ENCODE measurements around the gene LRRC43. TPM values are rescaled to one million over a fixed set of nuclear protein-coding genes. Genes with fewer than 3 reads are reported as not detected.

LRRC43 gene
- total and polyA plus RNA-seq, 12 donors = 0.17 to 4.5 (median 1.1) TPM

DNA sequence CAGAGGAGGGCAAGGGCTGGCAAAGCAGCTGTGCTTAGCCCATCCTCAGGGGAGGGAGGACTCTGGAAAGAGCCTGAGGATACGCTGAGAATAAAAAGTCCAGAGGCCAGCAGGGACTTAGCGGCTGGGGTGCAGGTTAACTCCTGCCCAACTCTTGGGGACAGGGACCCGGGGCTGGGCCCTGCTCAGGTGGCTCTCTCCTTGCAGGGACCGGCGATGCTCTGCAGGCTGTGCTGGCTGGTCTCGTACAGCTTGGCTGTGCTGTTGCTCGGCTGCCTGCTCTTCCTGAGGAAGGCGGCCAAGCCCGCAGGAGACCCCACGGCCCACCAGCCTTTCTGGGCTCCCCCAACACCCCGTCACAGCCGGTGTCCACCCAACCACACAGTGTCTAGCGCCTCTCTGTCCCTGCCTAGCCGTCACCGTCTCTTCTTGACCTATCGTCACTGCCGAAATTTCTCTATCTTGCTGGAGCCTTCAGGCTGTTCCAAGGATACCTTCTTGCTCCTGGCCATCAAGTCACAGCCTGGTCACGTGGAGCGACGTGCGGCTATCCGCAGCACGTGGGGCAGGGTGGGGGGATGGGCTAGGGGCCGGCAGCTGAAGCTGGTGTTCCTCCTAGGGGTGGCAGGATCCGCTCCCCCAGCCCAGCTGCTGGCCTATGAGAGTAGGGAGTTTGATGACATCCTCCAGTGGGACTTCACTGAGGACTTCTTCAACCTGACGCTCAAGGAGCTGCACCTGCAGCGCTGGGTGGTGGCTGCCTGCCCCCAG lies 23.4 kb downstream of the LRRC43 start:
- H3K4me1 ChIP-seq (replicated peaks in 1 of 2) = peaks cover 8% of the 10 kb centered on the region in 2 donors
- 57 to 86% (median 61%) methylated on average over 12 to 27 of the region's 27 CpGs for WGBS, 4 donors
- TF ChIP-seq, protein P1, sequence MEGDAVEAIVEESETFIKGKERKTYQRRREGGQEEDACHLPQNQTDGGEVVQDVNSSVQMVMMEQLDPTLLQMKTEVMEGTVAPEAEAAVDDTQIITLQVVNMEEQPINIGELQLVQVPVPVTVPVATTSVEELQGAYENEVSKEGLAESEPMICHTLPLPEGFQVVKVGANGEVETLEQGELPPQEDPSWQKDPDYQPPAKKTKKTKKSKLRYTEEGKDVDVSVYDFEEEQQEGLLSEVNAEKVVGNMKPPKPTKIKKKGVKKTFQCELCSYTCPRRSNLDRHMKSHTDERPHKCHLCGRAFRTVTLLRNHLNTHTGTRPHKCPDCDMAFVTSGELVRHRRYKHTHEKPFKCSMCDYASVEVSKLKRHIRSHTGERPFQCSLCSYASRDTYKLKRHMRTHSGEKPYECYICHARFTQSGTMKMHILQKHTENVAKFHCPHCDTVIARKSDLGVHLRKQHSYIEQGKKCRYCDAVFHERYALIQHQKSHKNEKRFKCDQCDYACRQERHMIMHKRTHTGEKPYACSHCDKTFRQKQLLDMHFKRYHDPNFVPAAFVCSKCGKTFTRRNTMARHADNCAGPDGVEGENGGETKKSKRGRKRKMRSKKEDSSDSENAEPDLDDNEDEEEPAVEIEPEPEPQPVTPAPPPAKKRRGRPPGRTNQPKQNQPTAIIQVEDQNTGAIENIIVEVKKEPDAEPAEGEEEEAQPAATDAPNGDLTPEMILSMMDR (IDR thresholded peaks at IDR 0.05) = no peak
- TF ChIP-seq POLR2A (IDR thresholded peaks at IDR 0.05) = no peak
- no peak overlapping the region for H3K4me3 ChIP-seq
- H3K27me3 ChIP-seq = peaks cover 21% of the 10 kb centered on the region
- H3K9me3 ChIP-seq (replicated peaks in 1 of 3) = no peaks in the 10 kb centered on the region
- intact Hi-C loops (cut with DNase I) = no loop called here
- peaks cover 0 to 46% of the 10 kb centered on the region in 2 donors for H3K36me3 ChIP-seq (replicated peaks in 1 of 2)
- DNase-seq = no peak
- H3K27ac ChIP-seq = no peak overlapping the region

DNA sequence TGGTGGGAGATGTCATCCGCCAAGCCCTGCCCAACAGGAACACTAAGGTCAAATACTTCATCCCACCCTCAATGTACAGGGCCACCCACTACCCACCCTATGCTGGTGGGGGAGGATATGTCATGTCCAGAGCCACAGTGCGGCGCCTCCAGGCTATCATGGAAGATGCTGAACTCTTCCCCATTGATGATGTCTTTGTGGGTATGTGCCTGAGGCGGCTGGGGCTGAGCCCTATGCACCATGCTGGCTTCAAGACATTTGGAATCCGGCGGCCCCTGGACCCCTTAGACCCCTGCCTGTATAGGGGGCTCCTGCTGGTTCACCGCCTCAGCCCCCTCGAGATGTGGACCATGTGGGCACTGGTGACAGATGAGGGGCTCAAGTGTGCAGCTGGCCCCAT lies 24.1 kb downstream of the LRRC43 start:
- 83 to 93% (median 84%) methylated on average over 2 to 8 of the region's 8 CpGs for WGBS, 4 donors
- Histone ChIP-seq H3K36me3 (replicated peaks in 1 of 2) (peaks cover 0 to 53% of the 10 kb centered on the region in 2 donors), H3K27me3 (peaks cover 18% of the 10 kb centered on the region), H3K27ac (no peak overlapping the region), H3K4me3 (no peak overlapping the region), H3K4me1 (replicated peaks in 1 of 2) (peaks cover 8% of the 10 kb centered on the region in 2 donors), H3K9me3 (replicated peaks in 1 of 3) (no peaks in the 10 kb centered on the region)
- DNase-seq = no peak
- TF ChIP-seq POLR2A (IDR thresholded peaks at IDR 0.05) = no peak
- TF ChIP-seq, protein P1 (IDR thresholded peaks at IDR 0.05) = no peak
- intact Hi-C loops (cut with DNase I) = no loop called here

DNA sequence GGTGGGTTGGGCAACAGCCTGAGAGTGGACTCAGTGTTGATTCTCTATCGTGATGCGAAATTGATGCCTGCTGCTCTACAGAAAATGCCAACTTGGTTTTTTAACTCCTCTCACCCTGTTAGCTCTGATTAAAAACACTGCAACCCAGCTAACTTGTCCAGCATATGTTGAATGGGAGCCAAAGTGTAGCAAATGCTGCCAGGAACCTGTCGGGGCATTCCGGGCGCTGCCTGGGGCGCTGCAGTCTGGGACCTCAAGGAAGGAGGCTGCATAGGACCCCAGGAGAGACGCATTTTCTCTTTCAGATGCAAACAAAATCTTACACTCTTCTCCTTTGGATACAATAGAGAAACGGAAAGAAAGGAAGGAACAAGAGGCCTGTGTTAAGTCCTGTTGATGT lies 24.5 kb downstream of the LRRC43 start:
- TF ChIP-seq, protein P1 (IDR thresholded peaks at IDR 0.05) = no peak
- TF ChIP-seq POLR2A (IDR thresholded peaks at IDR 0.05) = no peak
- peaks cover 8% of the 10 kb centered on the region in 2 donors for H3K4me1 ChIP-seq (replicated peaks in 1 of 2)

DNA sequence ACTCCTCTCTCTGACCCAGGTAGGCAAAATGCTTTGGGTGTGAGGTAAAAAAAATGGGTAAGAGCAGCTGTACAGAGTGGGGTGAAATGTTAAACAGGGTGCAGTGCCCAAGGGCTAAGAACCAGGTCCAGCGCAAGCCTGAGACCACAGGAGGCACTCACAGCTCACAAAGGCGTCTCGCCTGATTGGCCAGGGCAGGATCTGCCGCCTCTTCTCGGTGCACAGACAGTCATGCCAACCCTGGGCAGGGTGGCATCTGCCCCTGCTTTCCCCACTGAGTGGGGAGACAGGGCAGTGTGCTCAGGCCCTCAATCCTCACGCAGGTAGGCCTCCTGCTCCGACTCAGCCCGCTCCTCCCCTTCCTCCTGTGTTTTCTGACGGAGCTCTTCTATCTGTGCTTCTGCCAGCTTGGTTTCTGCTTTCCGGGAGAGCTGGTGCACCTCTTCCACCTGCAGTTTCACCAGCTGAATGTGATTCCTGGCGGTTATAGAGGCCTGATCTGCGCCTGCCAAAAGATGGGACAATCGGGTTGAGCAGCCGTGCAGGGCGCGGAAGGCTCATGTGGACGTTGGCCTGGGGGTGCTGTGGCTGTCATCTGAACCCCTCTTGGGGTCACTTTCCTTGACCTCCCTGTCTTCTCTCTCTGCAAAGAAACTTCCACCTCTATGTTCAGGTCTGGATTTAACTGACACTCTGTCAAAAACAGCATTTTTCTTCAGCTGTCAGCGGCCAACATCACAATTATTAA lies 25.3 kb downstream of the LRRC43 start:
- Histone ChIP-seq H3K27me3 (peaks cover 9% of the 10 kb centered on the region), H3K27ac (no peak overlapping the region), H3K4me3 (no peak overlapping the region), H3K4me1 (replicated peaks in 1 of 2) (peaks cover 8% of the 10 kb centered on the region in 2 donors), H3K36me3 (replicated peaks in 1 of 2) (peaks cover 0 to 65% of the 10 kb centered on the region in 2 donors), H3K9me3 (replicated peaks in 1 of 3) (no peaks in the 10 kb centered on the region)
- 89 to 95% (median 92%) methylated on average over 13 to 18 of the region's 18 CpGs for WGBS, 4 donors
- TF ChIP-seq POLR2A (IDR thresholded peaks at IDR 0.05) = no peak
- TF ChIP-seq, protein P1 (IDR thresholded peaks at IDR 0.05) = no peak
- no peak for DNase-seq
- intact Hi-C loops (cut with DNase I) = no loop called here

More for the DNA sequence above, 24.5 kb downstream of the LRRC43 start:
- Histone ChIP-seq H3K27me3 (peaks cover 14% of the 10 kb centered on the region), H3K4me3 (no peak overlapping the region), H3K36me3 (replicated peaks in 1 of 2) (peaks cover 0 to 57% of the 10 kb centered on the region in 2 donors), H3K9me3 (replicated peaks in 1 of 3) (no peaks in the 10 kb centered on the region), H3K27ac (no peak overlapping the region)
- whole genome bisulfite sequencing, 4 donors = 89 to 93% (median 92%) methylated on average over 8 of the region's 8 CpGs
- DNase-seq = no peak
- intact Hi-C loops (cut with DNase I) = no loop called here
